NB4 (cell line): Measurements from ENCODE around the gene NAT14.

Experiments used
- CTCF ChIP-seq: IDR thresholded peaks from one replicate; pipeline ENCODE4 v1.5.1; 2012; ENCODE audit warnings: low read depth, low read length
- POLR2A ChIP-seq: IDR thresholded peaks from 2 replicates; pipeline ENCODE4 v1.6.1; 2011; ENCODE audit warnings: mild to moderate bottlenecking; ENCODE audit not compliant: insufficient read length; ENCODE audit errors: extremely low read depth

DNA sequence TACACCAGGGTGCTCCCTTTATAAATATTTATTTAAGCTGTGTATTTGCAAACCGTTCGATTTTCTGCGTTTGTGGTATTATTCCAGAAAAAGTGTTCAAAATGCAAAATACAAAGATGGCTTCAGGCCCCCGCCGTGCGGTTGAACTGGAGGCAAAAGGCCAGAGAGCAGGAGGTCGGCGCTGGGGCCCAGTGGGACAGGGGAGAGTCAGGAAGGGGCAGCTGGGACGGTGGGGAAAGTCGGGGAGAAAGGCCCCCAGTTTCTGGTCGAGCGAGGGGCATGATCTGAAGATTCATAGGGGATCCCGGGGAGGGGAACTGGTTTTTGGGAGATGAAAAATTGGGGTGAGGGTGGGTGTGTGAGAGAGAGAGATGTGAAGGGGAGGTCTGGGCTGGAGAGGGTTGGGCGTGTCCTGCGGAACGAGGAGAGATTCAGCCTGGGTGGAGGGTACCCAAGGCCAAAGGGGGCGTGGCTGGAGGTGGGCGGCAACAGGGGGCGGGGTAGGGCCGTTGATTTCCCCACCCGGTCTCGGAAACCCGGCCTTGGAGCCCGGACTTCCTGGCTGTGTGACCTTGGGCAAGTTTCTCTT lies 24.2 kb upstream of the NAT14 start:
- TF ChIP-seq CTCF (no peak), POLR2A (no peak)
